HG03045 (cell line): ENCODE results near the gene BLCAP.
"Not testable (repeated sequence)": the region's sequence is repeated elsewhere in the genome, so short reads cannot be mapped to it uniquely, and the experiment has no call there.

Experiments used
- ATAC-seq: cut with Tn5 transposase; IDR thresholded peaks from one replicate; pipeline ENCODE4 v1.9.1; 2021; ENCODE audit warnings: mild to moderate bottlenecking, moderate library complexity; ENCODE audit not compliant: unreplicated experiment

Gene BLCAP

GRCh38 chr20:37558306-37558705 is 30.6 kb upstream of the BLCAP start:
- no peak for ATAC-seq

- no peak for ATAC-seq
These were observed 28.9 kb upstream of the BLCAP start for GRCh38 chr20:37556538-37556937.

- ATAC-seq: not testable (repeated sequence)
These were observed 27.1 kb upstream of the BLCAP start for GRCh38 chr20:37554721-37555298.

GRCh38 chr20:37552415-37552814 is 24.7 kb upstream of the BLCAP start:
- no peak for ATAC-seq

- not testable (repeated sequence) for ATAC-seq
These were observed 24.0 kb upstream of the BLCAP start for GRCh38 chr20:37551660-37552059.

- ATAC-seq: not testable (repeated sequence)
These were observed 22.6 kb upstream of the BLCAP start for GRCh38 chr20:37550101-37550920.

- no peak for ATAC-seq
These were observed 20.2 kb upstream of the BLCAP start for GRCh38 chr20:37547912-37548311.

- ATAC-seq: no peak
These were observed 17.8 kb upstream of the BLCAP start for GRCh38 chr20:37545516-37545915.

GRCh38 chr20:37544386-37544785 is 16.7 kb upstream of the BLCAP start:
- ATAC-seq: no peak

GRCh38 chr20:37543828-37544227 is 16.2 kb upstream of the BLCAP start:
- no peak for ATAC-seq

GRCh38 chr20:37542281-37542680 is 14.6 kb upstream of the BLCAP start:
- no peak for ATAC-seq

GRCh38 chr20:37541326-37541725 is 13.7 kb upstream of the BLCAP start:
- ATAC-seq: no peak

- ATAC-seq: not testable (repeated sequence)
These were observed 13.2 kb upstream of the BLCAP start for GRCh38 chr20:37540838-37541237.

- no peak for ATAC-seq
These were observed 12.3 kb upstream of the BLCAP start for GRCh38 chr20:37540001-37540400.

GRCh38 chr20:37539424-37539823 is 11.7 kb upstream of the BLCAP start:
- no peak for ATAC-seq

GRCh38 chr20:37538003-37538402 is 10.3 kb upstream of the BLCAP start:
- no peak for ATAC-seq

GRCh38 chr20:37537505-37537904 is 9.8 kb upstream of the BLCAP start:
- ATAC-seq: no peak

- no peak for ATAC-seq
These were observed 7.9 kb upstream of the BLCAP start for GRCh38 chr20:37535443-37536132.

- no peak for ATAC-seq
These were observed 6.9 kb upstream of the BLCAP start for GRCh38 chr20:37534401-37535157.

GRCh38 chr20:37533154-37533715 is 5.6 kb upstream of the BLCAP start:
- no peak for ATAC-seq

- ATAC-seq: no peak
These were observed 4.2 kb upstream of the BLCAP start for GRCh38 chr20:37531856-37532255.
